IgD-negative memory B cell (primary cell): ENCODE measurements around the gene EPHA10. TPM values are rescaled to one million over a fixed set of nuclear protein-coding genes. Genes with fewer than 3 reads are reported as not detected.
"Not testable (repeated sequence)": the region's sequence is repeated elsewhere in the genome, so short reads cannot be mapped to it uniquely, and the experiment has no call there.

Experiments used
- H3K27ac Mint-ChIP-seq, 3 donors: one replicate each; pipeline ENCODE4 v1.8.0; 2020 to 2022; ENCODE audit warnings: mild to moderate bottlenecking in 3 of 3, mixed read lengths in 3 of 3, moderate library complexity in 1 of 3
- H3K27me3 Mint-ChIP-seq: one replicate; pipeline ENCODE4 v1.8.0; 2021; ENCODE audit warnings: mixed read lengths
- H3K36me3 Mint-ChIP-seq: one replicate; pipeline ENCODE4 v1.8.0; 2020; ENCODE audit warnings: mild to moderate bottlenecking, mixed read lengths
- H3K4me1 Mint-ChIP-seq, 3 donors: one replicate each; pipeline ENCODE4 v1.8.0; 2020 to 2022; ENCODE audit warnings: mixed read lengths in 3 of 3, mild to moderate bottlenecking in 1 of 3
- H3K4me3 Mint-ChIP-seq, 4 donors: one replicate each; pipeline ENCODE4 v1.8.0; 2020 to 2022; ENCODE audit warnings: mild to moderate bottlenecking in 4 of 4, mixed read lengths in 4 of 4, moderate library complexity in 3 of 4
- H3K9me3 Mint-ChIP-seq, 3 donors: one replicate each; pipeline ENCODE4 v1.8.0; 2020 to 2021; ENCODE audit warnings: mixed read lengths in 3 of 3, mild to moderate bottlenecking in 1 of 3
- polyA plus RNA-seq: library from polyadenylated mRNA; unstranded; fragments of 300-500 nt; fragmentation: Illumina TruSeq; gene quantifications from one replicate; pipeline ENCODE4 v1.2.3, GENCODE V29; 2021

The EPHA10 gene
- polyA plus RNA-seq, 1 donor from 2014 or later: not detected

DNA sequence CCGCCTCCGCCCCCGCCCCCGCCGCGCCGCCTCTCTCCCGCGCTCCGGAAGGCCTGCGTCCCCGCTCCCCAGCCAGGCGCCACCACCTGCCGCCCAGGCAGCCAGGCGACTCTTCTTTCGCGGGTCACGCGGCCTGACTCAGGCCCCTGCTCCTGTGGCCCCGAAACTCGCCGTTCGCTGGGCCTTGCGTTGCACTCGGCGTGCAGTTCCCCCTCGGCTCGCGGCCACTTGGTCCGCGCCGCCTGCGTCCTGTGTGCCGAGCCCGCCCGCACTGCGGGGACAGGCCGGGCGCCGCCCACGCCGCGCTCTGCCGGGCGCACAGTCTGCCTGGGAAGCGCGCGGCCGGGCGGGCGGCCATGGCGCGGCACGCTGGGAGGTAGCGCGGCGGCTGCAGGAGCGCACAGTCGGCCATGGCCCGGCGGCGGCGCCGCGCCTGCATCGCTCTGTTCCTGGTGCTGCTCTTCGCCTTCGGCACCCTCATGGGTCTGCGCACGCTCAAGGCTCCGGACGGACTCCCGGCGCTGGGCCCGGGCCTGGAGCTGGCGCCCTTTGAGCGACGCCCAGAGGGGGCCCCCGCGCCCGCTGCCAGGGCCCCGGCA lies 29.0 kb upstream of the EPHA10 start, which contains the start of gene MANEAL:
TSS of gene MANEAL (plus strand) at position 75 of the 599 bp plus-strand sequence. CDS start at position 411, 336 bp downstream.
- Mint-ChIP-seq H3K36me3 (peaks cover 3% of the 10 kb centered on the region), H3K27ac (peak within 1 kb of the TSS in 2 of 3 donors; percentile 5 to 48), H3K9me3 (no peaks in the 10 kb centered on the region), H3K27me3 (peaks cover 4% of the 10 kb centered on the region), H3K4me1 (peaks cover 9 to 12% (median 9%) of the 10 kb centered on the region in 3 donors), H3K4me3 (peak within 1 kb of the TSS; percentile 81 to 92 (median 87))

DNA sequence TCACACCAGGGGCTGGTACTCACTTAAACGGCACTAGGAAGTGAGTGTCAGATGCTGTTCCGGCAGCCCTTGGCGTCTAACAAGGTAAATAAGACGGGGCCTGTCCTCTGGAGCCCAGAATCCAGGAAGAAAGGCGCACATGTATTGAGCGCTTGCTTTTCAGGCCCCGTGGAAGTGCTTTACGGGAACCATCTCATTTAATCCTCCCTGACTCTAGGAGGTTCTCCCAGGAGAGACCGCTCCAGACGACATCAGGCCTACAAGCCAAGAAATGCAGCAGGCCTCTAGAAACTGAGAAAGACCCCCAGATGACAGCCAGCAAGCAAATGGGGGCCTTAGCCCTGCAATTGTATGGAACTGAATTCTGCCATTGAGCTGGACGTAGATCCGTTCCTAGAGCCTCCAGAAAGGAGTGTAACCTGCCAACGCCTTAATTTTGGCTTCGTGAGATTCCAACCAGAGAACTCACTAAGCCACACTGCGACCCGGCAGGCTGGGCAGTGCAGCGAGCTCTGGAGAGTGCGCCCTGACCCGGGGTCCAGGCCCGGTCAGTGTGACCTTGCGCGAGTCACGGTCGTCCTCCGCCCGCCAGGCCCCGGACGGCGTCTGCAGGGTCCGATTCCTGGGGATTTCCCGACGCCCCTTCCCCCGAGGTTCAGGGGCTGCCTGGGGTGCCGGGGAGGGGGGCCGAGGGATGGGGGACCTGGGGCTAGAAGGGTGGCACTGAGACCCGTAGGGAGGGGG lies 28.2 kb upstream of the EPHA10 start:
- H3K27ac Mint-ChIP-seq: peak overlapping the region in 1 of 3 donors; percentile 48
- peaks cover 3% of the 10 kb centered on the region for H3K36me3 Mint-ChIP-seq
- peaks cover 9 to 12% (median 9%) of the 10 kb centered on the region in 3 donors for H3K4me1 Mint-ChIP-seq

DNA sequence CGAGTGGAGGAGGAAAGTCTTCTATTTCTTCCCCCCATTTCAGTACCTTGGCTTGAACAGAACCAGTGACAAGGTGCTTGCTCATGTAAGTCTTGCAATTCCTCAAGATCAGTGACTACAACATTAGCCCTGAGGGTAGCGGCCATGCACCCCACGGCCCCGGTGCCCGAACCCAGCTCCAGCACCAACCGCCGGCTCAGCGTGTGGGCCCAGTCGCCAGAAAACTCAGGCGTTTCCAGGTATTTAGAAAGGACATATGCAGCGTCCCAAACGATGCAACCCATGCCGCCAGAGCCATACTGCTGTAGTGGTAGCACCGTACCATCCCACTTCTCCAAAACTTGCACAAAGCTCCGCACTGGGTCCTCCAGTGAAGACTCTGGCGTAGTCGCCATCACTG lies 17.6 kb upstream of the EPHA10 start:
- Mint-ChIP-seq H3K36me3 (peaks cover 2% of the 10 kb centered on the region), H3K27ac (no peak overlapping the region), H3K4me3 (no peak overlapping the region), H3K4me1 (peaks cover 0 to 2% (median 1%) of the 10 kb centered on the region in 3 donors), H3K27me3 (no peaks in the 10 kb centered on the region), H3K9me3 (no peaks in the 10 kb centered on the region)

More for the DNA sequence above, 28.2 kb upstream of the EPHA10 start:
- peak overlapping the region; percentile 73 to 85 (median 77) for H3K4me3 Mint-ChIP-seq
- H3K27me3 Mint-ChIP-seq: peaks cover 7% of the 10 kb centered on the region
- no peaks in the 10 kb centered on the region for H3K9me3 Mint-ChIP-seq

DNA sequence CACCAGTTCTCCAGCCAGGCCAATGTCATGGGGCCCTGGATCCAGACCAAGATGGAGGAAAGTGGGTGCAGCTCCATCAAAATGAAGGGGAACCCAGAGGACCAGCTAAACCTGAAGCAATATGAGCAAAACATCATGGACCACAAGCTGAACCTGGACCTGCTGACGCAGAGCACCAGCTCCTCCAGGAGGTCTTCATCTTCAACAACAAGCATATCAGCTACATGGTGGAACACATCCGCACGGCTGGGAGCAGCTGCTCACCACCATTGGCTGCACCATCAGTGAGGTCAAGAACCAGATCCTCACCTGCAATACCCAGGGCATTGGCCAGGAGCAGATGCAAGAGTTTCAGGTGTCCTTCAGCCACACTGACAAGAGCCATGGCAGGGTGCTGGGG lies 13.7 kb upstream of the EPHA10 start:
- Mint-ChIP-seq H3K27ac (peak overlapping the region in 1 of 3 donors; percentile 27), H3K36me3 (peaks cover 2% of the 10 kb centered on the region), H3K9me3 (no peaks in the 10 kb centered on the region), H3K4me1 (peaks cover 0 to 4% (median 1%) of the 10 kb centered on the region in 3 donors), H3K4me3 (no peak overlapping the region), H3K27me3 (no peaks in the 10 kb centered on the region)

DNA sequence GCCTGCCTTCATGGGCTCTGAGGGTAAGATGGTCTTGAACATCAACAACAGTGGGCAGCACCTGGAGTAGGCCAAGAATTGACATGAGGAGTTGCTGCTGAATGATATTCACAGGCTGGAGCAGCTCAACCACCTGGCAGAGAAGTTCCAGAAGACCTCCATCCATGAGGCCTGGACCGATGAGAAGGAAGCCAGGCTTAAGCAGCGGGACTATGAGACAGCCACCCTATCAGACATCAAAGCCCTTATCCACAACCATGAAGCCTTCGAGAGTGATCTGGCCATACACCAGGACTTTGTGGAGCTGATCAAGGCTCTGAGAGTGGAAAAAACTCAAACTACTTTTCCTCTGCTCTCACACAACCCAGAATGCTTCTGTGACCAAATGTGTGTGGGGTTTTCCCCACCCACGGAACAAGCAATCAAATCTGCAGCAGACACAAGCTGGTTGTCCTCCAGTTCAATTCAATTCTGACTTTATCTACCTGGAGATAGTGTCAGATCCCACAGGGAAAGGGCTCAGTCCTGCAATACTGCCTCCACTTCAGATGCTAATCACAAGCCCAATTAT lies 12.1 kb upstream of the EPHA10 start:
- peak overlapping the region in 1 of 4 donors; percentile 33 for H3K4me3 Mint-ChIP-seq

DNA sequence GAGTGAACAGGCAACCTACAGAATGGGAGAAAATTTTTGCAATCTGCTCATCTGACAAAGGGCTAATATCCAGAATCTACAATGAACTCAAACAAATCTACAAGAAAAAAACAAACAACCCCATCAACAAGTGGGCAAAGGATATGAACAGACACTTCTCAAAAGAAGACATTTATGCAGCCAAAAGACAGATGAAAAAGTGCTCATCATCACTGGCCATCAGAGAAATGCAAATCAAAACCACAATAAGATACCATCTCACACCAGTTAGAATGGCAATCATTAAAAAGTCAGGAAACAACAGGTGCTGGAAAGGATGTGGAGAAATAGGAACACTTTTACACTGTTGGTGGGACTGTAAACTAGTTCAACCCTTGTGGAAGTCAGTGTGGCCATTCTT lies 6.5 kb upstream of the EPHA10 start:
- not testable (repeated sequence) for H3K4me1 Mint-ChIP-seq, H3K4me3 Mint-ChIP-seq, H3K36me3 Mint-ChIP-seq, H3K27ac Mint-ChIP-seq, H3K9me3 Mint-ChIP-seq
- H3K27me3 Mint-ChIP-seq: peaks cover 29% of the 10 kb centered on the region

More for the DNA sequence above, 12.1 kb upstream of the EPHA10 start:
- Mint-ChIP-seq H3K27ac (no peak overlapping the region), H3K4me1 (peaks cover 0 to 4% (median 1%) of the 10 kb centered on the region in 3 donors), H3K36me3 (peaks cover 2% of the 10 kb centered on the region), H3K9me3 (peaks cover 0 to 2% (median 0%) of the 10 kb centered on the region in 3 donors), H3K27me3 (peaks cover 1% of the 10 kb centered on the region)

DNA sequence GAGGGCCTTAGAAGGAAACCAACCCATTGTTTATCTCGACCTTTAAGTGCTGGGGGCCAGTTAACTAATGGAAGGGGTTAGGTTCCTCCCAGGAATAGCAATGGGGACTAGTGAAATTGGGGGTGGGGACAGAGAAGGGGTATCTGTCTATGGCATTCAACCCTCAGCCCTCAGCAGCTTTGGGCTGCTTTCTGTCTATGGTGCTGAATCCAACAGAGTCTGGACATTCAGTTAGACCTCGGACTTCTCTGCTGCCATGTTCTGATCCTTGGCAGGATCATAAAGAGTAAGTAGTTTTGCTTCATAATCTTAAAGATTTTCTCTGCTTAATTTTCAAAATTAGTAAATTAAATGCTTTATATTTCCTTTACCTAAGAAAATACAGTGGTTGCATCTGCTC lies 2.6 kb upstream of the EPHA10 start:
- no peaks in the 10 kb centered on the region for H3K36me3 Mint-ChIP-seq
- peaks cover 66% of the 10 kb centered on the region for H3K27me3 Mint-ChIP-seq
- H3K4me1 Mint-ChIP-seq: peaks cover 0 to 16% (median 11%) of the 10 kb centered on the region in 3 donors
- H3K27ac Mint-ChIP-seq: peak overlapping the region in 1 of 3 donors; percentile 73
- H3K9me3 Mint-ChIP-seq: no peaks in the 10 kb centered on the region
- peak overlapping the region in 1 of 4 donors; percentile 0 for H3K4me3 Mint-ChIP-seq

DNA sequence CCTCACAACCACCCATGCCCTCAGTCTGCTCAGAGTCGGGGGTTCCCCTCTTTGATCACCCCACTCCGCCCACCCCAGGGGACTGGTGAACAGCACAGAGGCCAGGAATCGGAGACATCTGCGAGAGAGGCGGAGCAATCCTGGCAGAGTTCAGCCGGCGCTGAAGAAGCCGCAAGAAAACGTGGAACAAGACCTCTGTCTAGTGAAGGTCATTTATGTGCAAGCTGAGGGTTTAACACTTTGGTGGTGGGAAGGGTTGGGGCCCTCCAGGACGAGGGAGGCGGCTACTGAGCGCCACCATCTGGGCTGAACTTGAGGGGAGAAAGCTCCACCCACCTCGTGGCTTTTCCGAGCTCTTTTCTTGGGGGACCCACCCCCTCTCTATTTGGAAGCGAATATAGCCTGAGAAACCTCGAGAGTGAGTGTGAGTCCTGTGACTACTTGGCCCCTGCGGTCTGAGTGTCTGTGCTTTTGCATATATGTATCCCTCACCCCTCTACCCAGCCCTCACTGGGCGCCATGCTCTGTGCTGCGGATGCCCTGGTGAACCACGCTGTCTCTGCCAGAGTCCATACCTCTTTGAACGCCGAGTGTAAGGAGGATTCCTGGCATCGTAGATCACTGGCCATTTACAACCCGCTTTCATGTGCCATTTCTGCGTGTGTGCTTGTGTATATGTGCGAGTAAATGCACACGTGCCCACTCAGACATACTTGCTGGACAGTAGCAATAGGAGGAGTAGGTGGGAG lies 1.2 kb upstream of the EPHA10 start:
- H3K4me3 Mint-ChIP-seq: peak overlapping the region in 3 of 4 donors; percentile 58 to 85 (median 82)
- no peaks in the 10 kb centered on the region for H3K36me3 Mint-ChIP-seq
- H3K27ac Mint-ChIP-seq: peak overlapping the region in 1 of 3 donors; percentile 23
- H3K4me1 Mint-ChIP-seq: peaks cover 0 to 16% (median 11%) of the 10 kb centered on the region in 3 donors
- H3K27me3 Mint-ChIP-seq: peaks cover 75% of the 10 kb centered on the region
- no peaks in the 10 kb centered on the region for H3K9me3 Mint-ChIP-seq

DNA sequence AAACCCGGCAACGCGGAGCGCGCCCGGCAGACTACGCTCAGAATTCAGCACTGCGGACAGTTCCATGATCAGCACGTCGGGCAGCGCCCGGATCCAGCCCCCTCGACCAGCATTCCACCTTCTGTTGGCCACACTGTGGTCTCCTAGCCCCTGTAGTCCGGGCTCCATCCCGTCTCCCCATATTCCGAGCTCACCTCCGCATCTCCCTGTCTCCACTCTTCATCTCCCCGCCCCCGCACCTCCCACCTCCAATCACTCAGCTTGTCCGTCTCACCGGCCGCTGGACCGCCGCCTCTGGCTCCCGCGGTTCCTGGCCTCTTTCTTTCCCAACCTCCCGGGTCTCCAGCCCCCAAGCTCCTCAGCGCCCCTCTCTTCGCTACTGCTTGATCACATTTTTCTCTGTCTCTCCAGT lies 500 bp downstream of the EPHA10 start:
- Mint-ChIP-seq H3K4me3 (peak overlapping the region in 2 of 4 donors; percentile 30 to 83), H3K27ac (peak overlapping the region in 1 of 3 donors; percentile 63), H3K9me3 (no peaks in the 10 kb centered on the region)

DNA sequence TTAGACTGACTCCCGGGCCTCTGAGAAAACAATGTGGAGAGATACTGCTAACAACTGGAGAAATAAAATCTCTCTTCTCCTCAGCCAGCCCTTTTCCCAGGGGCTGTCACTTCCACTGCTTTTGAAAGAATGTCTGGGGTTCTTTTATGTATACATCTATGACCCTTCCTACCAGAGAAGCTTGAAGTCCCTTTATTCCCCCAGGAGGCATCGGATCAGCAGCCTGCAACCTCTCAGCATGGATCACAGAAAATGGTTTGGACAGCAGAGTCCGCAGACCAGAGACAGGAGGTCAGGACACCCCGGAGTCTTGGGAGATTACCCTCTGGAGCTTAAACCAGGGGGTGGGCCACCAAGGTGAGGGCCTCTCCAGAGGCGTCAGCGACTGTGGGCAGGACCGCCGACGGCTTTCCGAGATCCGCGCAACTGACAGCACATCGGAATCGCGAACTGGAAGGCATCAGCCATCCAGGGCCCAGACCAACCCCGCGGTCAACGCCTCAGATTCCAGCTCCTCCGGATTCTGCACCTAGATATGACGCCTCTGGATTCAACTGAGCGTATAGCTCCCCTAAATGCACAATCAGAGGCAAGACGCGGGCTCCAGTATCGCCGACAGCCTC lies 1.0 kb downstream of the EPHA10 start:
- H3K27ac Mint-ChIP-seq: peak overlapping the region in 1 of 3 donors; percentile 63
- peaks cover 0 to 16% (median 11%) of the 10 kb centered on the region in 3 donors for H3K4me1 Mint-ChIP-seq
- H3K27me3 Mint-ChIP-seq: peaks cover 66% of the 10 kb centered on the region
- no peaks in the 10 kb centered on the region for H3K9me3 Mint-ChIP-seq
- no peaks in the 10 kb centered on the region for H3K36me3 Mint-ChIP-seq
- peak overlapping the region in 1 of 4 donors; percentile 20 for H3K4me3 Mint-ChIP-seq

More for the DNA sequence above, 500 bp downstream of the EPHA10 start:
- Mint-ChIP-seq H3K27me3 (peaks cover 69% of the 10 kb centered on the region), H3K4me1 (peaks cover 0 to 16% (median 11%) of the 10 kb centered on the region in 3 donors), H3K36me3 (no peaks in the 10 kb centered on the region)

DNA sequence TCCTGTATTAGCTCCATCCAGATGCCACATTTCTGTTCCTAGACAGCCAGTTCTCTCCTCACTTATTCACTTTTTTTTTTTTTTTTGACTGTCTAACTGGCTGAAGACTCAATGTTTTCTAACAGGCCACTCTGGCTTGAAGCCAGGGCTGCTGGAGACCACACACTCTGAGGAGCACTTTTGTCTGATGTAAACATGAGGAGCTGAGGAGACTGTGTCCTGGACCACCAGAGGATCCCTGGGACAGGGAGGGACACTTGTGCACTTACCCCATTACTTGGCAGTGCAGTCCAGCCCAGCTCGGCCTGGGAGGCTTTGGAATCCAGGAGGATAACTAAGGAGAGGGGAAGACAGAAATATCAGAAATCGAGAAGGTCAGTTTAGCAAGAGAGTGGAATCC lies 2.4 kb downstream of the EPHA10 start:
- Mint-ChIP-seq H3K27ac (no peak overlapping the region), H3K4me3 (no peak overlapping the region), H3K36me3 (no peaks in the 10 kb centered on the region), H3K4me1 (peaks cover 0 to 16% (median 11%) of the 10 kb centered on the region in 3 donors), H3K9me3 (no peaks in the 10 kb centered on the region), H3K27me3 (peaks cover 57% of the 10 kb centered on the region)

DNA sequence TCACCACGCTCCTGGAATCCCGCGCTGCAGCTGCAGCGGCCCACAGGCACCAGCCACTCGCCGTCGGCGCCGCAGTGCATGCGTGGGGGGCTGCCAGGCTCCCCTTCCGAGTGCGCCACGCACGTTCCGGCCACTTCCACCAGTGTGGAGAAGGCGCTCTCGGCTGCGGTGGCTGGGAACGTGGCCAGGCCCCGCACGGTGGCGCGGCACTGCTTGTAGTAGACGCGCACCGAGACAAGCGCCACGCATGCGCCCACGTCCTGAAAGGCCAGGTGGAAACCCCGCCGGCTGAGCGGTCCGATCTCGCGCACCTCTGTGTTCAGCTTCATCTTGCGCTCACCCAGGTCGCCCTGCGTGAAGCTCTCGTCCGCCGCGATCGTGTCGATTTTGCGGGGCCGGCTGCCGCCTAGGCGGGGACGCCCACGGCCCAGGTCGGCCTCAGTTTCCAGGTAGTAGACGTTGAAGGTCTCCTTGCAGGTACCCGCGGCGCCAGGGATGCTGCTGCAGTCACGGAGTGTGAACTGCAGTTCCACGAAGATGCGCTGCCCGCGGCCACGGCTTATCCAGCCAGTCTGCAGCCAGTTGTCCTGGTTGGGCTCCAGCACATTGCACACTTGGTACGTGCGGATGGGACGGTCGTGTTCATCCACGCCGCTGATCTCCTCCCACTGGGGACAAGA lies 3.4 kb downstream of the EPHA10 start:
- H3K27me3 Mint-ChIP-seq: peaks cover 50% of the 10 kb centered on the region
- no peaks in the 10 kb centered on the region for H3K36me3 Mint-ChIP-seq
- peaks cover 0 to 14% (median 9%) of the 10 kb centered on the region in 3 donors for H3K4me1 Mint-ChIP-seq
- H3K27ac Mint-ChIP-seq: no peak overlapping the region
- no peaks in the 10 kb centered on the region for H3K9me3 Mint-ChIP-seq
- H3K4me3 Mint-ChIP-seq: no peak overlapping the region

DNA sequence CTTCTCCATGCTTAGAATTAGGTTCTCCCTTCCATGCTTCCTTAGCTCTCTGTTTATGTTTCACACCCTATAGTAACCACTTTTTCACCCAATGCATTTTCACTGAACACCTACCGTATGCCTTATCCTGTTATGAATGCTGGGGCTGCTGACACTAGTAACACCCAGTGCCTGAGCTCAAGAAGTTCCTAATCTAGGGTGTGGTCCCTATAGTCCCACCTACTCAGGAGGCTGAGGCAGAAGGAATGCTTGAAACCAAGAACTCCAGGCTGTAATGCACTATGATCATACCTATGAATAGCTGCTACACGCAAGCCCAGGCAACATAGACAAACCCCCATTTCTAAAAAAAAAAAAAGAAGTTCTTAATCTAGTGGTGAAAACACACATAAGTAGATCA lies 5.5 kb downstream of the EPHA10 start:
- no peak overlapping the region for H3K4me3 Mint-ChIP-seq
- H3K27ac Mint-ChIP-seq: no peak overlapping the region
- no peaks in the 10 kb centered on the region for H3K36me3 Mint-ChIP-seq
- H3K9me3 Mint-ChIP-seq: no peaks in the 10 kb centered on the region
- no peaks in the 10 kb centered on the region for H3K4me1 Mint-ChIP-seq
- H3K27me3 Mint-ChIP-seq: peaks cover 31% of the 10 kb centered on the region
